GM21423 (cell line): ENCODE results near the gene CCDC70.
"Not testable (repeated sequence)": the region's sequence is repeated elsewhere in the genome, so short reads cannot be mapped to it uniquely, and the experiment has no call there.

ENCODE experiments used
- ATAC-seq: cut with Tn5 transposase; IDR thresholded peaks from one replicate; pipeline ENCODE4 v1.9.1; 2021; ENCODE audit warnings: mild to moderate bottlenecking, moderate library complexity; ENCODE audit not compliant: unreplicated experiment

The CCDC70 gene

DNA sequence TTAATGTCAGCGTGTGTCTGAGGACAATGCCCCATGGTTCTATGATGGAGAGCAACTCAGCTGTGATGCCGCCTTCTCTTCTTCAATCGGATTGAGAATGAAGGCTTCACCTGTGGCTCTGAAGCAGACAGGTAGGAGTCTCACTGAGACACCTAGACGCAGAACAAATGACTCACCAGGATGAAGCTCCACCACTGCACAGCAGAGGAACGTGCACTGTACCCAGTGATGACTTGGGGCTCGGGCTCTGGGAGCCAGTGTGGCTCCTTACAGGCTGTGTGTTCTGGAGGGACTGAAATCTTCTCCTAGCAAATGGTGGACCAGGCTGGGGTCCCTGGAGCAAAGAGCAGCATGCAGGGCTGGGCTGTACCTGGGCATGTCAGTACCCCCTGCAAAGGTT lies 44.0 kb downstream of the CCDC70 start:
- no peak for ATAC-seq

DNA sequence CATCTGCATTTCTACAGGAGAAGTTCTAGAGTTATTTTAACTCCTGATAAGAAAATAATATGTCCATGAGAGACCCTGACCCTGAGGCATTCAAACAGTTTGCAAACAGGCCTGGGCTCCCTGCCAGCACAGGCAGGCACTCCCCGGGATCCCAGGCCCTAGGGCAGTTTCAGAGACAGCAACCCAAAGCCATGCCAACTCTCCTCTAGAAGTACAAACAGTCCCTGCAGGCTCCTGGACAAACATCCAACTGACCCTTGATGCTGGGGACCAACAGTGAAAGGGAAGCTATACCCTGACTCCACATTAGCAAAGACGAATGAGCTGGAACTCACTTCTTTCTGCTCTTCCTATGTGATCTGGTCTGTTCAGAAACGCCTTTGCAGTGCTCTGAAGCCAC lies 44.8 kb downstream of the CCDC70 start:
- ATAC-seq: no peak

DNA sequence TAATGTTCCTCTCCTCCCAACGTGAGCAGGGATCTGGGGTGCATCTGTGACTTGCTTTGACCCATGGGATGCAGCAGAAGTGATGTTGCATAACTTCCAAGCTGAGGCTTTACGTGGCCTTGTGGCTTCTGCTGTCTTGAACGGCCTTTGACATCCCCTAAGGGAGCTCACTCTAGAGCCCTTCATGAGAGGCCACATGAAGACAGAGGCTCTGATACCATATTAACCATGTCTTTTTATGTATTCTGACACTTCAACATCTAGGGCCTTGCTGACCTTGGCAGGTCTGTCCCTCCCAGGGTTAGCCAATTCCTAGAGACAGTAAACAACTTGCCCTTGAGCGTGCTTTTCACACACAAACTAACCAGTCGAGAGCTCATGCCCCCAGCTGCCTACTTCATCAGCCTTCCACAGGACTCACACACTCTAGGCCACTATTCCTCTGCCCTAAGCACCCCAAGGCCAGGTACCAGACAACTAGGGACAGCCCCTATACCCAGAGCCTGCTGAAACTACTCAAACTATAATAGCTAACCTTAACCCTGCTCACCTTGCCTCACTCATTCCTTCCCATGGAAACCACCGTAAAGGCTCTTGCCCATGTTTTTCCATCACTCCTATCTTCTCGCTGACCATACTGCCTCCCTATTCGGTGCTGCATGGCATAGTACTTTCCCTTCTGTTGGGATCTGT lies 45.4 kb downstream of the CCDC70 start:
- ATAC-seq: no peak

DNA sequence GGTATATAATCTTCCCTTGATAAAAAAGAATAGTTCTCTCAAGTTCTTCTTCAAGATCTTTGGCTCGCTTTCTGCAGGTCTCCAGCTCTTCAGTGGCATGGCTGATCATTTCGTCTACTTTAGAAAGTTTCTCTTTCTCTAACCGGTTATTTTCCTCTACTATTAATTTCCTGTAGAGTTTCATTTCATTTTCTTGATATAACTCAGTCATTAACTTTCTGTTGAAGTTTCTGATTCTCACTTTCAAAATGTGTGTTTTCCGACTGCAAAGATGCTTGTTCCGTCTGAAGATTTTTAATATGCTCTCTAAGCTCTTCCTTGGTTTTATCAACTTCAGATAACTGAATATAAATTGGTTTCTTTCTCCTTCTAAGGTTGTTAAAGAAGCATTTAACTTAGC lies 47.5 kb downstream of the CCDC70 start:
- not testable (repeated sequence) for ATAC-seq

DNA sequence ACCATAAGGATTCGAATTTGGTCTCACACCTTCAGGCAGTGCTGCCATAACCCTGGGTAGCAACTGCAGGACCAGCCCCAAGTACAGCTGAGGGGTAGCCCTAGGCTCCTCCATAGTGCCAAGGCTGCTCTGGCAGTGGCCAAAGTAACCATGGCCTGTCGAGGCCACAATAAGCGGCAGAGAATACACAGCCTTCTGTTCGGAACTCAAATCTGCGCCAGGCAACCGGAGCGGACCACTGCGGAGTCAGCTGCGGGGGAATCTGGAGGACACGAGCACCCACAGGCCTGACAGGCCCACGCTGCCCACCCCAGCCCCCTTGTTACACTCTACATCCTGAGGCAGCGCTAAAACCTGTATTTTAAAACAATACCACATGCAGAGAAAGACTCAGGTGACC lies 48.7 kb downstream of the CCDC70 start:
- no peak for ATAC-seq

DNA sequence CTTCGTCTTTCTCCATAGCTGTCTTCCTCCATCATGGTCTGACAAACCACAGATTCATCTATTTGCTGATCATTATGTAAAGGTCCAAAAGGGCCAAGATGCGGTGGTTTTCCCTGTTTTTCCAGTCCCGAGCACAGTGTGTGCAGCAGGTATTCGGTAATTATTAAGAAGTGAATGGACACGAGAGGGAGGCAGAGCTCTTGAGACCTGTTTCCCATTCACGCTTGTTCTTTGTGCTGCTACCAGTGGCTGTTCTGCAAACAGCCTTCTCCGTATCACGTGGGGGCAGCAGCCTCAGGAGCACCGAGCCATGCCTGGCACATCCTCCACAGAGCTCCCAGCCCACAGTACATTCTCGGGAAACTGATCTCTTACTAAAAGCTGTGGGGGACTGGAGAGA lies 50.3 kb downstream of the CCDC70 start:
- ATAC-seq: no peak

DNA sequence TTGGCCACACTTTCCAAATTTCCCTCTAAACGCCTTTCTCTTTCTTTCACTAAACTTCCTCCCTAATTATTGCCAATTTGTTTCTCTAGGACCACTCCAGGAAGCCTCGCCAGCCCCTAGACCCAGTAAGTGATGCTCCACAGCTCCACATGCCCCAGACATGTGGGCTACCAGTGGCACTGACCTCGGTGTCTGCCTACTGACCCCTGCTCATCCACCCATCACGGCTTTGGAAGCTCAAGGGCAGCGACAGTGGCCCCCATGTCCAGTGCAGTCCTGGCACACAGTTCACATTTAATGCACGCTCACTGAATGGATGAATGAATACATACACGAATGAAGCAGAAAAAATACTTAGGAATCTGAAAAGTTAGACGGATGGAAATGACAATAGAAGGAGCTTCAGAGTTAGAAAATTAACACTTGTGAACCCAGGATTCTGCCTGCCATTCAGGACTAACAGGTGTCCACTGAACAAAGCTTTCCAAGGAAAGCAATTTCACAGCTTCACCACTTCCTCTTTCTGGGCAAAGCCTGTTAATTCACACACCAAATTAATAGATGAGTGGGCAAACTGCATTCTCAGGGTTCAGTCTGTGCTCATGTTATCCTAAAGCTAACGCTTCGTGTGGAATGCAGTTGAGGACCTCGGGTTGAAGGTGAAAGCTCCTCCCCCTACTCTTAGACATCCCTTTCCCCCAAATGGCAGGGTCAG lies 50.9 kb downstream of the CCDC70 start:
- no peak for ATAC-seq

DNA sequence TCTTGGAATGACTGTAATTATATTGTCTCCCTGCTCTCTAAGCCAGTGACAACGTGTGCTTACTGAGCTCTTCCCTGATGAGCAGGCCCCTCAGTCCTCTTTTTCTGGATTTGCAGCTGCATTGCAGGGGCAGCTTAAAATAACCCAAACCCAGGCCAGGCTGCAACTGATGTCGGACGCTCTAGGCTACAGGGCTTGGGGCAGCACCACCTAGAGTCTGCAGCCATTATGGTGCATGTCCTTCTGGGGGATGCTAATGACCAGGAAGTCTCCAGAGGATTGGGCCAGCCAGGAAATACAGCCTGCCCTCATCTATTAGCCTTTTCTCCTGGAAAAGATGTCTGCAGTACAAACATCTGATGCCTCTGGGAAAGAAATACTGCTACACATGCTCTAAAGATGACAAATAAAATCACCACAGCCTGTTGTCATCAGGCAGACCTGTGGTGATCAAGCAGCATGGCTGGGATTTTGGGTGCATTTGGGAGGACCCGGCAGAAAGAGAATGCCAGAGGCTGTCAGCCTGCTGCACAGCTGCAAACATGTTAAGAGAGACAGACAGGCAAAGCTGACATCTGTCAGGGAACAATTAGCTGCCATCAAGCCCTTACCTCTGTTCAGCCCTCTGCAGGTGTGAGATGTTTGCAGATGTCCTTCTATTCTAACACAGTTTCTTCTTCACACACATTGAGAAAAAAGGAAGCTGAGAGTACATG lies 51.8 kb downstream of the CCDC70 start:
- no peak for ATAC-seq

DNA sequence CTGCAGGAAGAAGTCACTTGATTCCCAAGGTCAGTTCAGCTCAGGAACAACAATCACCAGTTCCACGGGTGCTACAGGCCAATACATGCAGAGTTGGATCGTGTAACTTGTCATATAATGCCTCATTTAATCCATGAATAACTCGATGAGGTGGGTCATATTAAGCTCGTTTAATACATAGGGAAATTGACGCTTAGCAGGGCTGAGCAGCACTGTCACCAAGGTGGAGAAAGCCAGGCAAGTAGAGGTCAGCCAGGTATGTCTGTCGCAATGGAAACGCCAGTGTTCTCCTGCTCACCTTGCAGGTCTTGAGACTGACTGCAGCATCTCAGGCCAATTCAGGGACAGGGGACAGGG lies 52.3 kb downstream of the CCDC70 start:
- no peak for ATAC-seq
